ENCODE data around the gene PAH.

The PAH gene

GRCh38 chr12:102885043-102885932, 31.8 kb downstream of the PAH start:
- no peak overlapping the region for H3K4me3 ChIP-seq (ENCODE audit: low read depth, low read length)
- no peak for TF ChIP-seq CTCF (IDR thresholded peaks at IDR 0.05; ENCODE audit: insufficient read depth, low read depth, low read length, missing control alignments)
- no peak for DNase-seq (ENCODE audit: low read depth)

- H3K4me3 ChIP-seq (ENCODE audit: low read depth, low read length): no peak overlapping the region
- peak; percentile 84 for TF ChIP-seq CTCF (IDR thresholded peaks at IDR 0.05; ENCODE audit: insufficient read depth, low read depth, low read length, missing control alignments)
- peak; percentile 39 for DNase-seq (ENCODE audit: low read depth)
Observed at GRCh38 chr12:102883204-102883799, 33.7 kb downstream of the PAH start.

GRCh38 chr12:102880783-102881182, 36.3 kb downstream of the PAH start:
- H3K4me3 ChIP-seq (ENCODE audit: low read depth, low read length): no peak overlapping the region
- no peak for TF ChIP-seq CTCF (IDR thresholded peaks at IDR 0.05; ENCODE audit: insufficient read depth, low read depth, low read length, missing control alignments)
- no peak for DNase-seq (ENCODE audit: low read depth)

GRCh38 chr12:102879144-102879763, 37.8 kb downstream of the PAH start:
- H3K4me3 ChIP-seq (ENCODE audit: low read depth, low read length): no peak overlapping the region
- DNase-seq (ENCODE audit: low read depth): peak; percentile 77
- peak; percentile 57 for TF ChIP-seq CTCF (IDR thresholded peaks at IDR 0.05; ENCODE audit: insufficient read depth, low read depth, low read length, missing control alignments)

GRCh38 chr12:102876883-102877282, 40.2 kb downstream of the PAH start:
- TF ChIP-seq CTCF (IDR thresholded peaks at IDR 0.05; ENCODE audit: insufficient read depth, low read depth, low read length, missing control alignments): no peak
- no peak for DNase-seq (ENCODE audit: low read depth)
- H3K4me3 ChIP-seq (ENCODE audit: low read depth, low read length): no peak overlapping the region

GRCh38 chr12:102874819-102875218, 42.2 kb downstream of the PAH start:
- no peak overlapping the region for H3K4me3 ChIP-seq (ENCODE audit: low read depth, low read length)
- DNase-seq (ENCODE audit: low read depth): no peak
- no peak for TF ChIP-seq CTCF (IDR thresholded peaks at IDR 0.05; ENCODE audit: insufficient read depth, low read depth, low read length, missing control alignments)
